Osteoblast (primary cell): ENCODE results near the gene NMS. TPM values are rescaled to one million over a fixed set of nuclear protein-coding genes. Genes with fewer than 3 reads are reported as not detected.
A peak's percentile ranks its signal among the peaks of the same experiment; 100 is the strongest.

Experiments
- DNase-seq: peaks from one replicate; pipeline ENCODE4 v3.0.0; 2011; ENCODE audit warnings: low spot score, mixed read lengths; ENCODE audit not compliant: insufficient read length; ENCODE audit errors: missing footprints
- H2AFZ ChIP-seq: 2 replicates; pipeline ENCODE4 v1.6.0; 2011; ENCODE audit warnings: mild to moderate bottlenecking, low read length
- H3K27ac ChIP-seq: 2 replicates; pipeline ENCODE4 v1.5.1; 2011; ENCODE audit warnings: mild to moderate bottlenecking, low read depth, low read length, moderate library complexity
- H3K27me3 ChIP-seq: 2 replicates; pipeline ENCODE4 v1.6.0; 2012; ENCODE audit warnings: mild to moderate bottlenecking, control low read depth, inconsistent platforms, low read length, moderate library complexity; ENCODE audit not compliant: insufficient read depth
- H3K36me3 ChIP-seq: 2 replicates; pipeline ENCODE4 v1.5.1; 2011; ENCODE audit warnings: mild to moderate bottlenecking, low read length, control low read depth, moderate library complexity; ENCODE audit not compliant: insufficient read depth
- H3K4me1 ChIP-seq: 2 replicates; pipeline ENCODE4 v1.5.1; 2011; ENCODE audit warnings: mild to moderate bottlenecking, low read length, control low read depth, moderate library complexity; ENCODE audit not compliant: insufficient read depth
- H3K4me2 ChIP-seq: 2 replicates; pipeline ENCODE4 v1.6.0; 2011; ENCODE audit warnings: mild to moderate bottlenecking, low read length; ENCODE audit not compliant: insufficient read depth
- H3K4me3 ChIP-seq: fragments of 200-600 bp; sonication (generic); 3 replicates; pipeline ENCODE4 v1.5.1; 2012; ENCODE audit warnings: mild to moderate bottlenecking, low read length, inconsistent platforms; ENCODE audit not compliant: insufficient read depth
- H3K79me2 ChIP-seq: 2 replicates; pipeline ENCODE4 v1.6.0; 2012; ENCODE audit warnings: mild to moderate bottlenecking, low read length, control low read depth, inconsistent platforms; ENCODE audit not compliant: insufficient read depth
- H3K9me3 ChIP-seq: 2 replicates; pipeline ENCODE4 v1.5.1; 2011; ENCODE audit warnings: low read depth, low read length, control low read depth
- H4K20me1 ChIP-seq: 2 replicates; pipeline ENCODE4 v1.6.0; 2012; ENCODE audit warnings: mild to moderate bottlenecking, low read length, control low read depth; ENCODE audit not compliant: insufficient read depth
- CTCF ChIP-seq: IDR thresholded peaks from 2 replicates; pipeline ENCODE4 v1.5.1; 2011; ENCODE audit warnings: mild to moderate bottlenecking, low read depth, low read length, moderate library complexity; ENCODE audit errors: extremely low read depth
- total RNA-seq: library from RNA; depleted of rRNA; stranded (reverse); fragments of >200 nt; gene quantifications from 2 replicates; pipeline ENCODE4 v1.2.3, GENCODE V29; 2012

Gene NMS
- total RNA-seq, 1 donor: not detected

GRCh38 chr2:100460904-100461530, 9.3 kb upstream of the NMS start:
- Histone ChIP-seq H4K20me1 (no peaks in the 10 kb centered on the region), H3K4me2 (no peak overlapping the region), H3K27me3 (no peaks in the 10 kb centered on the region), H3K79me2 (no peaks in the 10 kb centered on the region), H3K36me3 (no peaks in the 10 kb centered on the region), H3K9me3 (peaks cover 2% of the 10 kb centered on the region), H3K27ac (no peak overlapping the region), H3K4me1 (no peaks in the 10 kb centered on the region), H2AFZ (no peak overlapping the region), H3K4me3 (no peak overlapping the region)
- no peak for TF ChIP-seq CTCF
- no peak for DNase-seq

GRCh38 chr2:100470898-100471514, 724 bp downstream of the NMS start:
- no peak overlapping the region for H3K4me3 ChIP-seq
- no peaks in the 10 kb centered on the region for H3K27me3 ChIP-seq
- no peaks in the 10 kb centered on the region for H3K79me2 ChIP-seq
- no peak for TF ChIP-seq CTCF
- H3K4me2 ChIP-seq: no peak overlapping the region
- H2AFZ ChIP-seq: no peak overlapping the region
- no peaks in the 10 kb centered on the region for H3K36me3 ChIP-seq
- H3K9me3 ChIP-seq: no peaks in the 10 kb centered on the region
- DNase-seq: no peak
- no peaks in the 10 kb centered on the region for H4K20me1 ChIP-seq
- no peak overlapping the region for H3K27ac ChIP-seq
- no peaks in the 10 kb centered on the region for H3K4me1 ChIP-seq

DNA sequence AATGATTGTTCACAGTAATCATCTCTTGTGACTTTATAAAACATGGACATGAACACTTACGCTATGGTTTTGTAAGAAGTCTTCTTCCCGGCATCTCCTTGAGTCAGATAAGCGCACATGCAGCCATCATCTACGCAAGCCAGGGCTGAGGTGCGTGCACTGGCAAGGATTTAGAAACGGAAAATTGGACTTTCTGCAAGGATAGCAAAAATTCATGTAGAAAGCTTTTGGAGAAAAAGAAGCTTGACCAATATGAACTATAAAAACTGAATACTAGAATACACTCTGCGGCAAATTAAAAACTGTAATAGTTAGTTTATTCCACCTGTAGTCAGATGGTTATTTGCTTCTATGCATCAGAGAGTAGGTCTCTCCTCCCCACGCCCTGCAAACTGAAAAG, 6.3 kb downstream of the NMS start:
- Histone ChIP-seq H2AFZ (no peak overlapping the region), H4K20me1 (no peaks in the 10 kb centered on the region), H3K27me3 (peaks cover under 1% of the 10 kb centered on the region), H3K36me3 (no peaks in the 10 kb centered on the region), H3K4me2 (no peak overlapping the region), H3K9me3 (no peaks in the 10 kb centered on the region), H3K4me3 (no peak overlapping the region), H3K27ac (no peak overlapping the region), H3K4me1 (no peaks in the 10 kb centered on the region), H3K79me2 (no peaks in the 10 kb centered on the region)
- no peak for DNase-seq
- no peak for TF ChIP-seq CTCF

DNA sequence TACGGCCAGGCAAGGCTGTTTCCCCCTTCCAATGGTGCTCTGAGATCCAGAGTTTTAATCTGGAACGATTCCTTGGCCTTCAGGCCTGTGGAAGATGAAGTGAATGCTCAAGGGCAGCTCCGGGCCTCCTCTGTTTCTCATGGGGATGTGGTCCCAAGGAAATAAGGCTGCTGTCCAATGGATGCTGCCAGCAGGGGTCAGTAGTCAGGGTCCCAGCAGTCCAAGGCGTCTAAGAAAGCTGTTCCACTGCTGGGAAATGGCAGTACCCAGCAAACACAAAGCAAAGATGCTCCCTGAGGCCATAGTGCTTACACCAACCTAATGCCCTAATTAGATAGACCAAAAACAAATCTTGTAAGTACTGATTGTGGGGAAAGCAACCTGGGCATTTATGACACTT, 12.5 kb downstream of the NMS start:
- H4K20me1 ChIP-seq: no peaks in the 10 kb centered on the region
- peak; percentile 44 for DNase-seq
- no peak overlapping the region for H2AFZ ChIP-seq
- peaks cover 3% of the 10 kb centered on the region for H3K27me3 ChIP-seq
- H3K4me2 ChIP-seq: no peak overlapping the region
- H3K4me1 ChIP-seq: no peaks in the 10 kb centered on the region
- H3K4me3 ChIP-seq: no peak overlapping the region
- no peak overlapping the region for H3K27ac ChIP-seq
- no peaks in the 10 kb centered on the region for H3K79me2 ChIP-seq
- peak; percentile 14 for TF ChIP-seq CTCF
- no peaks in the 10 kb centered on the region for H3K36me3 ChIP-seq
- H3K9me3 ChIP-seq: no peaks in the 10 kb centered on the region
